GM12891 (cell line): ENCODE results near the gene CCDC160.
"Not testable (repeated sequence)": the region's sequence is repeated elsewhere in the genome, so short reads cannot be mapped to it uniquely, and the experiment has no call there.

Experiments used
- DNase-seq: peaks from one replicate; pipeline ENCODE4 v3.0.0; 2011; ENCODE audit warnings: low spot score; ENCODE audit not compliant: insufficient read length
- FAIRE-seq: peaks from 2 replicates; lab custom pipeline; 2011; peaks lifted over from hg19 to GRCh38; lab: Jason Lieb, UNC
- PAX5 ChIP-seq: IDR thresholded peaks from 2 replicates; pipeline ENCODE4 v1.6.1; 2011; ENCODE audit warnings: low read length, moderate library complexity, mild to moderate bottlenecking; ENCODE audit not compliant: insufficient read depth, severe bottlenecking
- POLR2A ChIP-seq: IDR thresholded peaks from 2 replicates; pipeline ENCODE4 v1.6.1; 2011; ENCODE audit warnings: low read depth, low read length, control low read depth
- POLR2AphosphoS5 ChIP-seq: IDR thresholded peaks from 2 replicates; pipeline ENCODE4 v1.6.1; 2011; ENCODE audit warnings: low read depth, low read length, control low read depth
- POU2F2 ChIP-seq: IDR thresholded peaks from 2 replicates; pipeline ENCODE4 v1.6.1; 2011; ENCODE audit warnings: low read depth, mild to moderate bottlenecking, control low read depth, low read length, moderate library complexity
- SPI1 ChIP-seq: IDR thresholded peaks from 2 replicates; pipeline ENCODE4 v1.6.1; 2011; ENCODE audit warnings: low read depth, low read length, control low read depth
- TAF1 ChIP-seq: IDR thresholded peaks from 2 replicates; pipeline ENCODE4 v1.6.1; 2011; ENCODE audit warnings: low read depth, low read length, control low read depth

The CCDC160 gene

GRCh38 chrX:134241960-134242619 lies 5.1 kb downstream of the CCDC160 start:
- FAIRE-seq, result no peak
- DNase-seq, result no peak
- no peak for TF ChIP-seq PAX5
- TF ChIP-seq TAF1, result no peak
- TF ChIP-seq POLR2AphosphoS5, result no peak
- TF ChIP-seq POU2F2, result no peak
- TF ChIP-seq SPI1, result no peak
- TF ChIP-seq POLR2A, result no peak

- no peak for DNase-seq
- TF ChIP-seq TAF1 (no peak), POLR2A (no peak), PAX5 (no peak), POLR2AphosphoS5 (no peak), SPI1 (no peak), POU2F2 (no peak)
- FAIRE-seq, result no peak
Observed at GRCh38 chrX:134244043-134244442, 7.1 kb downstream of the CCDC160 start.

GRCh38 chrX:134246282-134246681 lies 9.3 kb downstream of the CCDC160 start:
- peak; percentile 41 for FAIRE-seq
- TF ChIP-seq POLR2AphosphoS5 (no peak), SPI1 (no peak), POLR2A (no peak), POU2F2 (no peak), PAX5 (no peak), TAF1 (no peak)
- no peak for DNase-seq

GRCh38 chrX:134247492-134247891 lies 10.5 kb downstream of the CCDC160 start:
- no peak for DNase-seq
- no peak for FAIRE-seq
- TF ChIP-seq POU2F2 (no peak), PAX5 (no peak), POLR2AphosphoS5 (no peak), POLR2A (no peak), SPI1 (no peak), TAF1 (no peak)

GRCh38 chrX:134249241-134249640 lies 12.3 kb downstream of the CCDC160 start:
- no peak for TF ChIP-seq POU2F2
- DNase-seq (no peak), FAIRE-seq (no peak)

GRCh38 chrX:134251241-134251640 lies 14.3 kb downstream of the CCDC160 start:
- TF ChIP-seq POLR2A (no peak), PAX5 (no peak), POU2F2 (no peak), SPI1 (no peak), POLR2AphosphoS5 (no peak), TAF1 (no peak)
- DNase-seq (no peak), FAIRE-seq (no peak)

- no peak for TF ChIP-seq POLR2AphosphoS5
- TF ChIP-seq POLR2A, result no peak
- no peak for TF ChIP-seq PAX5
- no peak for TF ChIP-seq POU2F2
- no peak for TF ChIP-seq SPI1
- no peak for TF ChIP-seq TAF1
- DNase-seq, result no peak
- FAIRE-seq, result no peak
Observed at GRCh38 chrX:134254511-134254910, 17.5 kb downstream of the CCDC160 start.

GRCh38 chrX:134255555-134255954 lies 18.6 kb downstream of the CCDC160 start:
- no peak for FAIRE-seq
- TF ChIP-seq TAF1 (no peak), POLR2A (no peak), PAX5 (no peak)
- no peak for DNase-seq

GRCh38 chrX:134256684-134257083 lies 19.7 kb downstream of the CCDC160 start:
- FAIRE-seq (no peak), DNase-seq (no peak)
- TF ChIP-seq SPI1 (no peak), POU2F2 (no peak), POLR2A (no peak), POLR2AphosphoS5 (no peak), PAX5 (no peak), TAF1 (no peak)

GRCh38 chrX:134258202-134258601 lies 21.2 kb downstream of the CCDC160 start:
- TF ChIP-seq PAX5 (no peak), TAF1 (no peak), POLR2AphosphoS5 (no peak), POLR2A (no peak), SPI1 (no peak), POU2F2 (no peak)
- FAIRE-seq, result no peak

GRCh38 chrX:134285934-134286333 lies 49.0 kb downstream of the CCDC160 start:
- DNase-seq, FAIRE-seq: not testable (repeated sequence)

More at GRCh38 chrX:134258202-134258601, 21.2 kb downstream of the CCDC160 start:
- DNase-seq, result no peak
